ENCODE measurements around the gene ASPM.
"Not testable (repeated sequence)": the region's sequence is repeated elsewhere in the genome, so short reads cannot be mapped to it uniquely, and the experiment has no call there.

Gene ASPM

GRCh38 chr1:197144570-197145325, 1.7 kb downstream of the ASPM start:
- no peak for DNase-seq

GRCh38 chr1:197143276-197143675, 3.2 kb downstream of the ASPM start:
- no peak for DNase-seq

GRCh38 chr1:197141575-197141974, 4.9 kb downstream of the ASPM start:
- no peak for DNase-seq

- DNase-seq: no peak
Observed at GRCh38 chr1:197140121-197140520, 6.3 kb downstream of the ASPM start.

GRCh38 chr1:197139169-197139568, 7.3 kb downstream of the ASPM start:
- no peak for DNase-seq

GRCh38 chr1:197137322-197137721, 9.1 kb downstream of the ASPM start:
- DNase-seq: peak in 1 of 58 donors; percentile 1

- no peak for DNase-seq
Observed at GRCh38 chr1:197130677-197131304, 15.7 kb downstream of the ASPM start.

- no peak for DNase-seq
Observed at GRCh38 chr1:197129698-197130097, 16.8 kb downstream of the ASPM start.

- no peak for DNase-seq
Observed at GRCh38 chr1:197127246-197127912, 19.1 kb downstream of the ASPM start.

- DNase-seq: no peak
Observed at GRCh38 chr1:197126691-197127090, 19.8 kb downstream of the ASPM start.

- DNase-seq: no peak
Observed at GRCh38 chr1:197124376-197124775, 22.1 kb downstream of the ASPM start.

- no peak for DNase-seq
Observed at GRCh38 chr1:197116156-197116555, 30.3 kb downstream of the ASPM start.

GRCh38 chr1:197106869-197107268, 39.6 kb downstream of the ASPM start:
- no peak for DNase-seq

- DNase-seq: peak in 4 of 58 donors; percentile 0 to 49 (median 1)
Observed at GRCh38 chr1:197103300-197103699, 43.2 kb downstream of the ASPM start.

GRCh38 chr1:197101978-197102377, 44.5 kb downstream of the ASPM start:
- DNase-seq: peak in 1 of 58 donors; percentile 6

GRCh38 chr1:197100677-197101076, 45.8 kb downstream of the ASPM start:
- no peak for DNase-seq

- no peak for DNase-seq
Observed at GRCh38 chr1:197099444-197099843, 47.0 kb downstream of the ASPM start.

- DNase-seq: not testable (repeated sequence)
Observed at GRCh38 chr1:197096971-197097370, 49.5 kb downstream of the ASPM start.

GRCh38 chr1:197096137-197096536, 50.3 kb downstream of the ASPM start:
- DNase-seq: no peak

- DNase-seq: no peak
Observed at GRCh38 chr1:197093226-197093885, 53.1 kb downstream of the ASPM start.

GRCh38 chr1:197092491-197093023, 53.9 kb downstream of the ASPM start:
- no peak for DNase-seq

GRCh38 chr1:197083474-197083873, 63.0 kb downstream of the ASPM start:
- DNase-seq: no peak

All from anterior cingulate cortex (tissue), 58 donors.